IPS DF 4.7 (cell line): ENCODE measurements around the gene NACC2.

Source experiments
- DNase-seq: peaks from one replicate; pipeline ENCODE4 v3.0.0-alpha.2; 2013; ENCODE audit warnings: low spot score; ENCODE audit errors: extremely low read depth

The NACC2 gene

GRCh38 chr9:136128436-136128835, 33.3 kb upstream of the NACC2 start:
- no peak for DNase-seq

- DNase-seq: no peak
These were observed 32.2 kb upstream of the NACC2 start for GRCh38 chr9:136127313-136127712.

- no peak for DNase-seq
These were observed 30.0 kb upstream of the NACC2 start for GRCh38 chr9:136124976-136125692.

GRCh38 chr9:136122425-136123383, 27.6 kb upstream of the NACC2 start:
- no peak for DNase-seq

GRCh38 chr9:136121801-136122200, 26.7 kb upstream of the NACC2 start:
- no peak for DNase-seq

GRCh38 chr9:136120438-136120844, 25.4 kb upstream of the NACC2 start:
- DNase-seq: no peak

- DNase-seq: no peak
These were observed 24.8 kb upstream of the NACC2 start for GRCh38 chr9:136119883-136120393.

- no peak for DNase-seq
These were observed 24.2 kb upstream of the NACC2 start for GRCh38 chr9:136119061-136119882.

- DNase-seq: peak; percentile 87
These were observed 23.4 kb upstream of the NACC2 start, which contains the start of gene TMEM250 for GRCh38 chr9:136118320-136119060. TSS of gene TMEM250 (minus strand) at chr9:136118875. CDS start at chr9:136116900, 1,975 bp downstream.

GRCh38 chr9:136117916-136118319, 22.8 kb upstream of the NACC2 start:
- DNase-seq: no peak

GRCh38 chr9:136117291-136117915, 22.3 kb upstream of the NACC2 start:
- DNase-seq: no peak

GRCh38 chr9:136116360-136117098, 21.4 kb upstream of the NACC2 start:
- no peak for DNase-seq

- DNase-seq: no peak
These were observed 20.7 kb upstream of the NACC2 start for GRCh38 chr9:136115641-136116359.

- no peak for DNase-seq
These were observed 20.1 kb upstream of the NACC2 start for GRCh38 chr9:136115206-136115605.

GRCh38 chr9:136114610-136115009, 19.5 kb upstream of the NACC2 start:
- no peak for DNase-seq

GRCh38 chr9:136112541-136112940, 17.5 kb upstream of the NACC2 start:
- DNase-seq: no peak

GRCh38 chr9:136111910-136112309, 16.8 kb upstream of the NACC2 start:
- no peak for DNase-seq

GRCh38 chr9:136111190-136111589, 16.1 kb upstream of the NACC2 start:
- no peak for DNase-seq
